ENCODE measurements around the gene MYO18A. TPM values are rescaled to one million over a fixed set of nuclear protein-coding genes. Genes with fewer than 3 reads are reported as not detected.

The MYO18A gene
- total RNA-seq, 1 donor from 2014 or later: 45.9 TPM

- Histone ChIP-seq H3K4me3 (ENCODE audit: insufficient read depth, low read depth, low read length) (no peak overlapping the region), H3K4me1 (ENCODE audit: insufficient read depth, low read length) (no peaks in the 10 kb centered on the region), H3K4me2 (ENCODE audit: low read length) (no peak overlapping the region), H2AFZ (ENCODE audit: low read depth, low read length) (no peak overlapping the region), H3K9ac (ENCODE audit: low read length) (no peak overlapping the region), H3K79me2 (ENCODE audit: insufficient read depth, low read length) (no peaks in the 10 kb centered on the region), H3K9me3 (ENCODE audit: insufficient read depth, low read depth, low read length) (no peaks in the 10 kb centered on the region), H3K36me3 (ENCODE audit: insufficient read depth, low read length) (no peaks in the 10 kb centered on the region), H4K20me1 (ENCODE audit: insufficient read depth, low read length) (no peaks in the 10 kb centered on the region), H3K27ac (ENCODE audit: low read depth, low read length) (no peak overlapping the region), H3K27me3 (ENCODE audit: insufficient read depth, low read length) (peaks cover 8% of the 10 kb centered on the region)
- H3K27me3 Mint-ChIP-seq (ENCODE audit: low read depth, unreplicated experiment): peaks cover 21% of the 10 kb centered on the region
- no peak overlapping the region for H3K27ac Mint-ChIP-seq (ENCODE audit: unreplicated experiment)
- H3K9me3 Mint-ChIP-seq (ENCODE audit: unreplicated experiment): peaks cover 3% of the 10 kb centered on the region
- FAIRE-seq (no peak), DNase-seq (ENCODE audit: low read depth) (no peak)
- H3K36me3 Mint-ChIP-seq (ENCODE audit: low read depth, unreplicated experiment): no peaks in the 10 kb centered on the region
- no peak overlapping the region for H3K4me3 Mint-ChIP-seq (ENCODE audit: unreplicated experiment)
- TF ChIP-seq EZH2 (IDR thresholded peaks at IDR 0.05; ENCODE audit: insufficient read depth, low read length) (no peak), CTCF (IDR thresholded peaks at IDR 0.05; ENCODE audit: insufficient read depth, low read depth, low read length) (no peak)
- H3K4me1 Mint-ChIP-seq (ENCODE audit: low read depth, unreplicated experiment): no peaks in the 10 kb centered on the region
Observed at GRCh38 chr17:29190592-29191207, 10.5 kb upstream of the MYO18A start.

- no peak for FAIRE-seq
Observed at GRCh38 chr17:29190039-29190438, 9.8 kb upstream of the MYO18A start.

More at GRCh38 chr17:29190039-29190438, 9.8 kb upstream of the MYO18A start:
- DNase-seq (ENCODE audit: low read depth): no peak
- Mint-ChIP-seq H3K9me3 (ENCODE audit: unreplicated experiment) (peaks cover 3% of the 10 kb centered on the region), H3K4me1 (ENCODE audit: low read depth, unreplicated experiment) (no peaks in the 10 kb centered on the region), H3K27me3 (ENCODE audit: low read depth, unreplicated experiment) (peaks cover 15% of the 10 kb centered on the region), H3K27ac (ENCODE audit: unreplicated experiment) (no peak overlapping the region), H3K36me3 (ENCODE audit: low read depth, unreplicated experiment) (no peaks in the 10 kb centered on the region), H3K4me3 (ENCODE audit: unreplicated experiment) (no peak overlapping the region)
- no peaks in the 10 kb centered on the region for H3K9me3 ChIP-seq (ENCODE audit: insufficient read depth, low read depth, low read length)
- H3K36me3 ChIP-seq (ENCODE audit: insufficient read depth, low read length): no peaks in the 10 kb centered on the region
- no peaks in the 10 kb centered on the region for H3K4me1 ChIP-seq (ENCODE audit: insufficient read depth, low read length)
- H3K27me3 ChIP-seq (ENCODE audit: insufficient read depth, low read length): peaks cover 8% of the 10 kb centered on the region
- H3K4me2 ChIP-seq (ENCODE audit: low read length): no peak overlapping the region
- H3K27ac ChIP-seq (ENCODE audit: low read depth, low read length): no peak overlapping the region
- H3K9ac ChIP-seq (ENCODE audit: low read length): no peak overlapping the region
- no peak overlapping the region for H2AFZ ChIP-seq (ENCODE audit: low read depth, low read length)
- no peaks in the 10 kb centered on the region for H4K20me1 ChIP-seq (ENCODE audit: insufficient read depth, low read length)
- TF ChIP-seq CTCF (IDR thresholded peaks at IDR 0.05; ENCODE audit: insufficient read depth, low read depth, low read length): no peak
- TF ChIP-seq EZH2 (IDR thresholded peaks at IDR 0.05; ENCODE audit: insufficient read depth, low read length): no peak
- H3K4me3 ChIP-seq (ENCODE audit: insufficient read depth, low read depth, low read length): no peak overlapping the region
- no peaks in the 10 kb centered on the region for H3K79me2 ChIP-seq (ENCODE audit: insufficient read depth, low read length)
